ENCODE measurements around the gene APAF1. TPM values are rescaled to one million over a fixed set of nuclear protein-coding genes. Genes with fewer than 3 reads are reported as not detected.

APAF1 gene
- total and polyA plus RNA-seq, 2 donors (not counting 3 experiments of a cell fraction or from before 2014, with no cell fraction given), result 7.2 to 35.2 TPM

DNA sequence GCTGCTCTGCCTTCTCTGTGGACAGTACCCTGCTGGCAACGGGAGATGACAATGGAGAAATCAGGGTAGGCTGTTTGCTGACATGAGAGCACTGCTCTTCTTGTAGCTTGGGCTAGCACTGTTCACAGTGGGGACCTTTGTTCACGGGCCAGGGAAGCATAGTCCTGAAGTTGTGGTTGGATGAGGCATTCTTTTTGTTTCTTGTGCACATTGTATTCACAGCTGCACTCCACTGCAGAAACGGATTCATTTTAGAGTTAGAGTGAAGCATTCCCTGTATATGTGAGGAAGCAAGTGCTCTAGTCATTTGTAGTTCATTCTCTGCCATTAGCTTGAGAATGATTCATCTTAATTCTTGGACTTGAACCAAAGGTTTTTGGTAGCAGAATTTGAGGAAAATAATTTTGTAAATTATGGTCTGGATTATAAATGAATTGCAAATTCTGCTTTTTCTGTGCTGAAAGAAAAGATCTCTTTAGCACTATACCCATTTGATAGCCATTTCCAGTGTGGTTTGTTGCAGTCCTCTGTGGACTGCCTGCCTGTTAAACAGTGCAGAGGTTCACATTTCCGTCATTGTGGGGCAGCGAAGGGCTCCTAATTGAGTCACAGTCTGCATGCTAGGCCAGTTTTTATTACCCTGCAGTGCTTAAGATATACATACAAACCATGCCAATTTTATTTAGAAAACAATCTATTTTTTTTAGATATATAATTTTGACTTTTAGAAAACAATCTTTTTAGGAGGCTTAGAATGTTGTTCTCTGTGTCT lies 80.6 kb downstream of the APAF1 start:
- Histone ChIP-seq H3K4me3 (replicated peaks in 1 of 3; ENCODE audit: insufficient read depth in 1 of 3, low read depth in 1 of 3, low read length in 3 of 3) (no peak overlapping the region), H3K4me1 (ENCODE audit: control insufficient read depth, extremely low read depth, insufficient read depth, low read length) (no peaks in the 10 kb centered on the region), H3K4me2 (ENCODE audit: insufficient read depth, low read length) (no peak overlapping the region), H3K27me3 (ENCODE audit: control insufficient read depth in 2 of 2, insufficient read depth in 2 of 2, low read length in 2 of 2) (no peaks in the 10 kb centered on the region), H3K9me1 (replicated peaks; ENCODE audit: control insufficient read depth, extremely low read depth, insufficient read depth, low read length) (no peaks in the 10 kb centered on the region), H3K27ac (ENCODE audit: insufficient read depth, low read depth, low read length) (no peak overlapping the region), H2AFZ (ENCODE audit: low read depth, low read length) (no peak overlapping the region), H3K79me2 (ENCODE audit: control insufficient read depth, insufficient read depth, low read length) (no peaks in the 10 kb centered on the region), H3K36me3 (ENCODE audit: control insufficient read depth in 2 of 2, extremely low read depth in 1 of 2, insufficient read depth in 2 of 2, low read length in 2 of 2) (peaks cover 12 to 20% of the 10 kb centered on the region in 2 experiments), H3K9ac (replicated peaks; ENCODE audit: extremely low read depth, insufficient read depth, low read length) (no peak overlapping the region), H3K9me3 (replicated peaks; ENCODE audit: control insufficient read depth, insufficient read depth, low read length) (no peaks in the 10 kb centered on the region), H4K20me1 (replicated peaks; ENCODE audit: control insufficient read depth, extremely low read depth, insufficient read depth, low read length) (no peaks in the 10 kb centered on the region)
- intact Hi-C loops (cut with micrococcal nuclease) (loop anchor here (1.0 to 2.0 kb wide), 2 partner anchors 213 to 273 kb away; no protein-coding TSS in a partner anchor), dilution Hi-C loops (cut with MboI; ENCODE audit: extremely low pct_ligation_motif_present, low sequenced_read_pairs) (no loop called here)
- ChIA-PET POLR2A (no interaction called here), CTCF (interaction anchor here (0.7 to 6.9 kb wide), 13 partner anchors 9 to 273 kb away, joined by 3 to 64 read pairs (median 4); no protein-coding TSS in a partner anchor)
- FAIRE-seq (peak; percentile 64), DNase-seq (ENCODE audit: low read depth, low spot score) (peak; percentile 51)
- TF ChIP-seq MAX (IDR thresholded peaks at IDR 0.05; ENCODE audit: insufficient read depth, insufficient read length), result no peak
- TF ChIP-seq JUN (IDR thresholded peaks at IDR 0.05; ENCODE audit: borderline replicate concordance, insufficient read depth, insufficient read length, low read depth), result no peak
- TF ChIP-seq, protein P1, sequence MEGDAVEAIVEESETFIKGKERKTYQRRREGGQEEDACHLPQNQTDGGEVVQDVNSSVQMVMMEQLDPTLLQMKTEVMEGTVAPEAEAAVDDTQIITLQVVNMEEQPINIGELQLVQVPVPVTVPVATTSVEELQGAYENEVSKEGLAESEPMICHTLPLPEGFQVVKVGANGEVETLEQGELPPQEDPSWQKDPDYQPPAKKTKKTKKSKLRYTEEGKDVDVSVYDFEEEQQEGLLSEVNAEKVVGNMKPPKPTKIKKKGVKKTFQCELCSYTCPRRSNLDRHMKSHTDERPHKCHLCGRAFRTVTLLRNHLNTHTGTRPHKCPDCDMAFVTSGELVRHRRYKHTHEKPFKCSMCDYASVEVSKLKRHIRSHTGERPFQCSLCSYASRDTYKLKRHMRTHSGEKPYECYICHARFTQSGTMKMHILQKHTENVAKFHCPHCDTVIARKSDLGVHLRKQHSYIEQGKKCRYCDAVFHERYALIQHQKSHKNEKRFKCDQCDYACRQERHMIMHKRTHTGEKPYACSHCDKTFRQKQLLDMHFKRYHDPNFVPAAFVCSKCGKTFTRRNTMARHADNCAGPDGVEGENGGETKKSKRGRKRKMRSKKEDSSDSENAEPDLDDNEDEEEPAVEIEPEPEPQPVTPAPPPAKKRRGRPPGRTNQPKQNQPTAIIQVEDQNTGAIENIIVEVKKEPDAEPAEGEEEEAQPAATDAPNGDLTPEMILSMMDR (IDR thresholded peaks at IDR 0.05; ENCODE audit: extremely low read depth in 1 of 2, insufficient read depth in 1 of 2, low read depth in 1 of 2, low read length in 2 of 2), result peak; percentile 34 to 53
- TF ChIP-seq POLR2A (IDR thresholded peaks at IDR 0.05; ENCODE audit: low read depth, low read length), result no peak
- TF ChIP-seq MYC (IDR thresholded peaks at IDR 0.05; ENCODE audit: low read depth, low read length), result no peak
- no peak for TF ChIP-seq EZH2 (IDR thresholded peaks at IDR 0.05; ENCODE audit: borderline replicate concordance, low read depth, low read length, severe bottlenecking)
- no peak for TF ChIP-seq GATA2 (IDR thresholded peaks at IDR 0.05; ENCODE audit: insufficient read depth, insufficient read length, low read depth, low read length)
- no peak for TF ChIP-seq POLR2AphosphoS5 (IDR thresholded peaks at IDR 0.05; ENCODE audit: insufficient read depth, low read depth, low read length)
- TF ChIP-seq FOS (IDR thresholded peaks at IDR 0.05; ENCODE audit: borderline replicate concordance, insufficient read depth, low read length), result peak; percentile 16
- no TSS peak for BruUV-seq (replicated peaks)
